SK-N-MC (cell line): ENCODE results near the gene PLIN1.

Source experiments
- DNase-seq: peaks from one replicate; pipeline ENCODE4 v3.0.0-alpha.2; 2011; ENCODE audit warnings: low read depth, low spot score
- H3K27ac ChIP-seq: fragments of 200-600 bp; sonication (generic); 2 replicates; pipeline ENCODE4 v1.5.1; 2016; ENCODE audit warnings: mixed run types
- H3K36me3 ChIP-seq: fragments of 200-600 bp; sonication (generic); 2 replicates; pipeline ENCODE4 v1.6.1; 2017; ENCODE audit warnings: antibody characterized with exemption, low read length, mixed read lengths; ENCODE audit not compliant: insufficient read depth
- H3K4me3 ChIP-seq: fragments of 200-600 bp; sonication (generic); 2 replicates; pipeline ENCODE4 v1.5.1; 2016
- H3K9ac ChIP-seq: fragments of 200-600 bp; sonication (generic); 2 replicates; pipeline ENCODE4 v1.8.0; 2017; ENCODE audit warnings: mixed run types, mixed read lengths; ENCODE audit not compliant: insufficient read length
- H3K9me3 ChIP-seq: fragments of 200-600 bp; sonication (generic); 2 replicates; pipeline ENCODE4 v1.6.1; 2017; ENCODE audit warnings: low read depth, mild to moderate bottlenecking, antibody characterized with exemption, low read length, moderate library complexity, mixed read lengths
- EZH2 ChIP-seq: fragments of 200-600 bp; sonication (generic); IDR thresholded peaks from one replicate; pipeline ENCODE4 v1.6.1; 2017; ENCODE audit warnings: antibody characterized with exemption
- FOXP2 ChIP-seq: optimal IDR thresholded peaks from 2 replicates; pipeline ENCODE3; 2011; ENCODE audit warnings: mild to moderate bottlenecking, moderate library complexity; ENCODE audit not compliant: insufficient read depth; ENCODE audit errors: extremely low read length, control extremely low read depth
- POLR2AphosphoS5 ChIP-seq: IDR thresholded peaks from 2 replicates; pipeline ENCODE4 v1.6.1; 2012; ENCODE audit warnings: mild to moderate bottlenecking, low read depth, low read length, borderline replicate concordance

The PLIN1 gene

GRCh38 chr15:89674526-89674925 lies 4.6 kb downstream of the PLIN1 start:
- H3K4me3 ChIP-seq = no peak overlapping the region
- TF ChIP-seq FOXP2 (no peak), EZH2 (no peak), POLR2AphosphoS5 (no peak)
- no peak overlapping the region for H3K9ac ChIP-seq
- H3K9me3 ChIP-seq = no peaks in the 10 kb centered on the region
- no peaks in the 10 kb centered on the region for H3K36me3 ChIP-seq
- no peak for DNase-seq
- H3K27ac ChIP-seq = no peak overlapping the region

DNA sequence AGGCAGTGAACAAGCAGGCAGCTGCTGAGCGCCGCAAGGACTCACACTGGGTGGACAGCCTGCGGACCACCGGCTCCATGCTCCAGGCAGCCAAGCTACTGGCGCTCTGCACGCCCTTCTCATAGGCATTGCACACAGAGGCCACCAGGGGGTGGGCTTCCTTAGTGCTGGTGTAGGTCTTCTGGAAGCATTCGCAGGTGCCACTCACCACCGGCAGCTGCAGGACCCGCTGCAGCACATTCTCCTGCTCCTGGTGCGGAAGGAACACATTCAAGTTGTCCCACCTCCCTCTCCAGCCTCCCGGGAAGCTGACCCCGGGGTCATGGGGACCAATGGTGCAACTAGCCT lies 6.0 kb downstream of the PLIN1 start:
- H3K9me3 ChIP-seq = no peaks in the 10 kb centered on the region
- DNase-seq = no peak
- TF ChIP-seq POLR2AphosphoS5 (no peak), EZH2 (no peak), FOXP2 (no peak)
- H3K9ac ChIP-seq = no peak overlapping the region
- H3K36me3 ChIP-seq = no peaks in the 10 kb centered on the region
- H3K27ac ChIP-seq = no peak overlapping the region
- no peak overlapping the region for H3K4me3 ChIP-seq

- no peak overlapping the region for H3K27ac ChIP-seq
- TF ChIP-seq POLR2AphosphoS5 = no peak
- TF ChIP-seq EZH2 = no peak
- TF ChIP-seq FOXP2 = no peak
- H3K9me3 ChIP-seq = no peaks in the 10 kb centered on the region
- H3K36me3 ChIP-seq = no peaks in the 10 kb centered on the region
- H3K9ac ChIP-seq = no peak overlapping the region
- H3K4me3 ChIP-seq = no peak overlapping the region
- DNase-seq = no peak
Measured at GRCh38 chr15:89672221-89673164, 6.7 kb downstream of the PLIN1 start.

- H3K4me3 ChIP-seq = no peak overlapping the region
- H3K27ac ChIP-seq = no peak overlapping the region
- H3K9me3 ChIP-seq = no peaks in the 10 kb centered on the region
- TF ChIP-seq FOXP2 = no peak
- TF ChIP-seq POLR2AphosphoS5 = no peak
- TF ChIP-seq EZH2 = no peak
- H3K9ac ChIP-seq = no peak overlapping the region
- H3K36me3 ChIP-seq = no peaks in the 10 kb centered on the region
- DNase-seq = no peak
Measured at GRCh38 chr15:89671687-89672086, 7.5 kb downstream of the PLIN1 start.

GRCh38 chr15:89670971-89671560 lies 8.1 kb downstream of the PLIN1 start:
- Histone ChIP-seq H3K9me3 (no peaks in the 10 kb centered on the region), H3K4me3 (no peak overlapping the region), H3K27ac (no peak overlapping the region), H3K36me3 (no peaks in the 10 kb centered on the region), H3K9ac (no peak overlapping the region)
- no peak for DNase-seq
- TF ChIP-seq POLR2AphosphoS5 (no peak), EZH2 (no peak), FOXP2 (no peak)

DNA sequence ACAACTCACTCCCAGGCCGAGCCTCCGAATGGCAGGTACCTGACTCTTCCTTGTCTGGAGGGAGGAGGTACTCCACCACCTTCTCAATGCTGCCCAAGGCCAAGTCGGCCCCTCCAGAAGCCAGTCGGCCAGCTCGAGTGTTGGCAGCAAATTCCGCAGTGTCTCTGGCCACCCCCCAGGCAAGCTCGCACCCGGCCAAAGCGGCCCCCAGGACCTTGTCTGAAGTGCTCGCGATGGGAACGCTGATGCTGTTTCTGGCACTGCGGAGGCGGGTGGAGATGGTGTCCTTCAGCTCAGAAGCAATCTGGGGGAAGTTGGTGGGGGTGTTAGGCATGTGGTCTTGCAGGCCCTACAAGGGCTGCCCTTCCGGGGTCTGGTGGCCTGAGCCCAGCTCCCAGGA lies 9.2 kb downstream of the PLIN1 start:
- Histone ChIP-seq H3K27ac (no peak overlapping the region), H3K4me3 (no peak overlapping the region), H3K9me3 (no peaks in the 10 kb centered on the region), H3K9ac (no peak overlapping the region), H3K36me3 (no peaks in the 10 kb centered on the region)
- TF ChIP-seq FOXP2 (no peak), POLR2AphosphoS5 (no peak), EZH2 (no peak)
- no peak for DNase-seq

DNA sequence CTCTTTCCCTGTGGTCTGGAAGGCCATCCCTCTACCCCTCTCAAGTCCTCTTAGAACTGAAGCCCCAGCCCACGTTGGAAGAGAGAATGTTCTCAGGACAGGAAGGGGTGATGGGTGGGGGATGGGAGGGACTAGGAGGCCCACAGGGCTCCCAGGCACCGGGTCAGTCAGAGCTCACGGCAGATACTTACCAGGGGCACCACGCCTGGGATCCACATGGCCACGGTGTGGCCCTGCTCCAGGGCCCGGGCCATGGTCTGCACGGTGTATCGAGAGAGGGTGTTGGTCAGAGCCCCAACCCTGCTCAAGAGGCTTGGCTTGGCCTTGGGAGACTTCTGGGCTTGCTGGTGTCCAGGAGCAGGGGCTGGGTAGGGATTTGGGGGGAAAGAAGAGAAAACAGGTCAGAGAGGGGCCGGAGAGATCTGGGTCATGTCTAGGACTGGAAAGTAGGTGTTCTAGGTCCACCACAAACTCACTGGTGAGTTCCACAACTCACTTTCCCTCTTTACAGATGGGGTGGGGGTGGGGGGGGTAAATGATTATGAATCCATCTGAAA lies 9.8 kb downstream of the PLIN1 start:
- Histone ChIP-seq H3K4me3 (no peak overlapping the region), H3K9ac (no peak overlapping the region), H3K36me3 (no peaks in the 10 kb centered on the region), H3K9me3 (no peaks in the 10 kb centered on the region), H3K27ac (no peak overlapping the region)
- DNase-seq = no peak
- TF ChIP-seq FOXP2 = no peak
- no peak for TF ChIP-seq EZH2
- no peak for TF ChIP-seq POLR2AphosphoS5

GRCh38 chr15:89668171-89668570 lies 11.0 kb downstream of the PLIN1 start:
- TF ChIP-seq FOXP2 (no peak), POLR2AphosphoS5 (no peak), EZH2 (no peak)
- no peak overlapping the region for H3K27ac ChIP-seq
- no peaks in the 10 kb centered on the region for H3K36me3 ChIP-seq
- no peaks in the 10 kb centered on the region for H3K9me3 ChIP-seq
- no peak for DNase-seq
- no peak overlapping the region for H3K4me3 ChIP-seq
- H3K9ac ChIP-seq = no peak overlapping the region
